GM19372 (cell line): ENCODE data around the gene SHB.

Experiments used
- ATAC-seq: cut with Tn5 transposase; IDR thresholded peaks from one replicate; pipeline ENCODE4 v1.9.1; 2021; ENCODE audit warnings: mild to moderate bottlenecking, low read depth, moderate library complexity; ENCODE audit not compliant: unreplicated experiment

The SHB gene

DNA sequence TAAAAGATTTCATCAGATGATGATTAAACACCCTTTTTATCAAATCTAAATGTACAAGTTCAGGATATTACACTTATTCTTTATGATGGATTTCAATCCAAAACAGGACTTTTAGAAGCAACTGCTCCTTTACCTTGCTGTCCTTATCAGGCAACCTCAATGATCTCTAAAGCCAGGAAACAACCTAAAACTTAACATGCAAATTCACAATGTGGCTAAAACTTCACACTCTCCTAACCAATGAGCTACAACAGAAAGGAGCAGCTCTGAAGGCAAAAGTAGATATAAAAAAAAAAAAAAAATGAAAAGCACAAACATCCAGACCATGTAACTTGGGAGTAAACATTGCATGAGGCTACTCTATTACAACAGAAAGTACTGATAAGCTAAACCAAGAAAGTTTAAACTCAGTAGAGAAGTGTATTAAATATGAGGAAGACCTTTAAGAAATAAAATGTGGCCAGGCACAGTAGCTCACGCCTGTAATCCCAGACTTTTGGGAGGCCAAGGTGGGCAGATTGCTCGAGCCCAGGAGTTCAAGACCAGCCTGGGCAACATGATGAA, 188.0 kb downstream of the SHB start:
- ATAC-seq = no peak

DNA sequence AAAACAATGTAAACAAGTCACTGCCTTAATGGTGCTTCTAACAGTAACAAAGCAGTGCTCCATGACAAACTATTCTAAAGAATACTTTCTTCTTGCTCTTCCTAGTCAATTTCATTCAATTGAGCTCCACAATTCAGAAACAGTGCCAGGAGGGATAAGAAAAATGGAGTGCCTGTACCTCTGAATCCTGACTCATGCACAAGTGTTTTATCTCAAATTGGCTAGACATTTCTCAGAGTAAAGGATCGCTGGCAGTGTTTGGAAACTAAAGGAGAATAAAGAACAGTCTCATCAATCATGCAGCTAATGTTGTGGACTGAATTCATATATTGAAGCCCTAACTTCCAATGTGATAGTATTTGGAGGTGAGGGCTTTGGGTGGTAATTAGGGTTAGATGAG, 192.7 kb downstream of the SHB start:
- no peak for ATAC-seq

- no peak for ATAC-seq
These were observed 195.1 kb downstream of the SHB start for GRCh38 chr9:37873955-37874354.

DNA sequence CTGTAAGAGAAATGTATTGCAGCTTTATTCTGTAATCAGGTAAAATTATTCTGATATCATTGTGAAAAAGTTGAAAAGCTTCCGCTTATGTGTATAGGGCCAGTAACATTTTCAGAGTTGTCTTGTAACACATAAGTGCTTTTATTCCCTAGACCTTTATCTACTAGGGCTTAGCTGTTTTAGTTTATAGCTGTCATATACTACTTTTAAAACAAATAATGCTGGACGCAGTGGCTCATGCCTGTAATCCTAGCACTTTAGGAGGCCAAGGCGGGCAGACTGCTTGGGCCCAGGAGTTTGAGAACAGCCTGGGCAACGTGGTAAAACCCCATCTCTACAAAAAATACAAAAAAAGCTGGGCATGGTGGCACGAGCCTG, 198.2 kb downstream of the SHB start:
- ATAC-seq = no peak

GRCh38 chr9:37870081-37870798, 198.8 kb downstream of the SHB start:
- no peak for ATAC-seq
